ENCODE measurements around the gene SYT14.

Gene SYT14

GRCh38 chr1:210053126-210053525 lies 115.1 kb downstream of the SYT14 start:
- TF ChIP-seq CEBPB (IDR thresholded peaks at IDR 0.05) (no peak), TAF1 (IDR thresholded peaks at IDR 0.05; ENCODE audit: low read depth) (no peak), TEAD4 (IDR thresholded peaks at IDR 0.05) (no peak), YY1 (IDR thresholded peaks at IDR 0.05; ENCODE audit: low read depth) (no peak), TCF12 (IDR thresholded peaks at IDR 0.05; ENCODE audit: low read depth) (no peak), EGR1 (IDR thresholded peaks at IDR 0.05) (no peak), CREB1 (IDR thresholded peaks at IDR 0.05; ENCODE audit: low read depth) (no peak), FOXM1 (IDR thresholded peaks at IDR 0.05; ENCODE audit: borderline replicate concordance, low read depth) (no peak)

- TF ChIP-seq EP300 (IDR thresholded peaks at IDR 0.05; ENCODE audit: borderline replicate concordance) (no peak), YY1 (IDR thresholded peaks at IDR 0.05; ENCODE audit: low read depth) (no peak), ZBTB7A (IDR thresholded peaks at IDR 0.05; ENCODE audit: low read depth) (no peak), EGR1 (IDR thresholded peaks at IDR 0.05) (no peak), CEBPB (IDR thresholded peaks at IDR 0.05) (no peak), USF1 (IDR thresholded peaks at IDR 0.05) (no peak), RAD21 (IDR thresholded peaks at IDR 0.05; ENCODE audit: low read depth) (no peak), TCF12 (IDR thresholded peaks at IDR 0.05; ENCODE audit: low read depth) (no peak), CREB1 (IDR thresholded peaks at IDR 0.05; ENCODE audit: low read depth) (no peak), TAF1 (IDR thresholded peaks at IDR 0.05; ENCODE audit: low read depth) (no peak), FOXM1 (IDR thresholded peaks at IDR 0.05; ENCODE audit: borderline replicate concordance, low read depth) (no peak), MAX (IDR thresholded peaks at IDR 0.05) (no peak), TEAD4 (IDR thresholded peaks at IDR 0.05) (no peak), REST (IDR thresholded peaks at IDR 0.05; ENCODE audit: low read depth) (no peak), NFIC (IDR thresholded peaks at IDR 0.05) (no peak)
Observed at GRCh38 chr1:210057593-210057992, 119.6 kb downstream of the SYT14 start.

GRCh38 chr1:210061992-210062391 lies 124.0 kb downstream of the SYT14 start:
- no peak for TF ChIP-seq TAF1 (IDR thresholded peaks at IDR 0.05; ENCODE audit: low read depth)
- no peak for TF ChIP-seq FOXM1 (IDR thresholded peaks at IDR 0.05; ENCODE audit: borderline replicate concordance, low read depth)
- TF ChIP-seq ZBTB7A (IDR thresholded peaks at IDR 0.05; ENCODE audit: low read depth), result no peak
- no peak for TF ChIP-seq MAX (IDR thresholded peaks at IDR 0.05)
- no peak for TF ChIP-seq RAD21 (IDR thresholded peaks at IDR 0.05; ENCODE audit: low read depth)
- TF ChIP-seq TCF12 (IDR thresholded peaks at IDR 0.05; ENCODE audit: low read depth), result no peak
- no peak for TF ChIP-seq EP300 (IDR thresholded peaks at IDR 0.05; ENCODE audit: borderline replicate concordance)
- no peak for TF ChIP-seq EGR1 (IDR thresholded peaks at IDR 0.05)
- no peak for TF ChIP-seq NFIC (IDR thresholded peaks at IDR 0.05)
- TF ChIP-seq YY1 (IDR thresholded peaks at IDR 0.05; ENCODE audit: low read depth), result no peak
- no peak for TF ChIP-seq TEAD4 (IDR thresholded peaks at IDR 0.05)
- TF ChIP-seq REST (IDR thresholded peaks at IDR 0.05; ENCODE audit: low read depth), result no peak
- TF ChIP-seq USF1 (IDR thresholded peaks at IDR 0.05), result no peak
- no peak for TF ChIP-seq CEBPB (IDR thresholded peaks at IDR 0.05)
- no peak for TF ChIP-seq CREB1 (IDR thresholded peaks at IDR 0.05; ENCODE audit: low read depth)

GRCh38 chr1:210070531-210070930 lies 132.5 kb downstream of the SYT14 start:
- TF ChIP-seq NFIC (IDR thresholded peaks at IDR 0.05) (no peak), MAX (IDR thresholded peaks at IDR 0.05) (no peak), YY1 (IDR thresholded peaks at IDR 0.05; ENCODE audit: low read depth) (no peak), REST (IDR thresholded peaks at IDR 0.05; ENCODE audit: low read depth) (no peak), EGR1 (IDR thresholded peaks at IDR 0.05) (no peak), RAD21 (IDR thresholded peaks at IDR 0.05; ENCODE audit: low read depth) (no peak), TAF1 (IDR thresholded peaks at IDR 0.05; ENCODE audit: low read depth) (no peak)

Data from Ishikawa (cell line).